Measurements from ENCODE around the gene SYNGR2.

GRCh38 chr17:78142119-78142861 is 26.1 kb upstream of the SYNGR2 start:
- TF ChIP-seq REST (IDR thresholded peaks at IDR 0.05; ENCODE audit: unreplicated experiment): no peak
- TF ChIP-seq ZNF114 (CRISPR knock-in tag; IDR thresholded peaks at IDR 0.05): no peak
